ENCODE results near the gene DMXL1.

Gene DMXL1

GRCh38 chr5:119270121-119270565 lies 199.3 kb downstream of the DMXL1 start:
- no peak for TF ChIP-seq ZNF274 (IDR thresholded peaks at IDR 0.05; ENCODE audit: low read depth, low read length)
- peak overlapping the region; percentile 34 for H3K4me3 ChIP-seq (ENCODE audit: low read length)

GRCh38 chr5:119270960-119271757 lies 200.3 kb downstream of the DMXL1 start:
- no peak for TF ChIP-seq ZNF274 (IDR thresholded peaks at IDR 0.05; ENCODE audit: low read depth, low read length)

GRCh38 chr5:119271758-119272730 lies 201.2 kb downstream of the DMXL1 start:
- no peak for TF ChIP-seq ZNF274 (IDR thresholded peaks at IDR 0.05; ENCODE audit: low read depth, low read length)
- peak overlapping the region; percentile 13; the same call in 1 of the 2 replicates for H3K4me3 ChIP-seq (ENCODE audit: low read length)

More at GRCh38 chr5:119270960-119271757, 200.3 kb downstream of the DMXL1 start:
- peak overlapping the region; percentile 13; the same call in 1 of the 2 replicates for H3K4me3 ChIP-seq (ENCODE audit: low read length)

GRCh38 chr5:119273391-119273839 lies 202.5 kb downstream of the DMXL1 start:
- TF ChIP-seq ZNF274 (IDR thresholded peaks at IDR 0.05; ENCODE audit: low read depth, low read length) = no peak
- H3K4me3 ChIP-seq (ENCODE audit: low read length) = peak overlapping the region; percentile 6; the same call in 1 of the 2 replicates

- H3K4me3 ChIP-seq (ENCODE audit: low read length) = peak overlapping the region; percentile 36; the same call in 1 of the 2 replicates
- TF ChIP-seq ZNF274 (IDR thresholded peaks at IDR 0.05; ENCODE audit: low read depth, low read length) = no peak
These were observed 203.3 kb downstream of the DMXL1 start for GRCh38 chr5:119274030-119274766.

GRCh38 chr5:119274767-119275130 lies 203.9 kb downstream of the DMXL1 start:
- TF ChIP-seq ZNF274 (IDR thresholded peaks at IDR 0.05; ENCODE audit: low read depth, low read length) = no peak
- H3K4me3 ChIP-seq (ENCODE audit: low read length) = peak overlapping the region; percentile 36; the same call in 1 of the 2 replicates

- no peak for TF ChIP-seq ZNF274 (IDR thresholded peaks at IDR 0.05; ENCODE audit: low read depth, low read length)
- H3K4me3 ChIP-seq (ENCODE audit: low read length) = peak overlapping the region; percentile 22; the same call in 1 of the 2 replicates
These were observed 204.3 kb downstream of the DMXL1 start for GRCh38 chr5:119275146-119275545.

GRCh38 chr5:119275601-119276173 lies 204.8 kb downstream of the DMXL1 start:
- peak overlapping the region; percentile 48; the same call in 1 of the 2 replicates for H3K4me3 ChIP-seq (ENCODE audit: low read length)
- TF ChIP-seq ZNF274 (IDR thresholded peaks at IDR 0.05; ENCODE audit: low read depth, low read length) = no peak

GRCh38 chr5:119276978-119277377 lies 206.1 kb downstream of the DMXL1 start:
- TF ChIP-seq ZNF274 (IDR thresholded peaks at IDR 0.05; ENCODE audit: low read depth, low read length) = no peak
- no peak overlapping the region for H3K4me3 ChIP-seq (ENCODE audit: low read length)

GRCh38 chr5:119279093-119279492 lies 208.2 kb downstream of the DMXL1 start:
- TF ChIP-seq ZNF274 (IDR thresholded peaks at IDR 0.05; ENCODE audit: low read depth, low read length) = no peak
- H3K4me3 ChIP-seq (ENCODE audit: low read length) = no peak overlapping the region

- no peak for TF ChIP-seq ZNF274 (IDR thresholded peaks at IDR 0.05; ENCODE audit: low read depth, low read length)
- H3K4me3 ChIP-seq (ENCODE audit: low read length) = no peak overlapping the region
These were observed 209.5 kb downstream of the DMXL1 start for GRCh38 chr5:119280380-119280779.

GRCh38 chr5:119282628-119283027 lies 211.7 kb downstream of the DMXL1 start:
- TF ChIP-seq ZNF274 (IDR thresholded peaks at IDR 0.05; ENCODE audit: low read depth, low read length) = no peak

GRCh38 chr5:119284031-119284430 lies 213.1 kb downstream of the DMXL1 start:
- no peak overlapping the region for H3K4me3 ChIP-seq (ENCODE audit: low read length)
- no peak for TF ChIP-seq ZNF274 (IDR thresholded peaks at IDR 0.05; ENCODE audit: low read depth, low read length)

More at GRCh38 chr5:119282628-119283027, 211.7 kb downstream of the DMXL1 start:
- H3K4me3 ChIP-seq (ENCODE audit: low read length) = no peak overlapping the region
